GM21526 (cell line): ENCODE measurements around the gene LDLRAD4.

ENCODE experiments used
- ATAC-seq: cut with Tn5 transposase; IDR thresholded peaks from one replicate; pipeline ENCODE4 v1.9.1; 2021; ENCODE audit warnings: moderate library complexity; ENCODE audit not compliant: unreplicated experiment, low FRiP score

The LDLRAD4 gene

GRCh38 chr18:13553449-13553848, 334.9 kb downstream of the LDLRAD4 start:
- ATAC-seq: no peak

GRCh38 chr18:13555192-13555591, 336.6 kb downstream of the LDLRAD4 start:
- ATAC-seq: no peak

GRCh38 chr18:13555865-13556264, 337.3 kb downstream of the LDLRAD4 start:
- ATAC-seq: no peak

GRCh38 chr18:13556502-13556901, 337.9 kb downstream of the LDLRAD4 start:
- no peak for ATAC-seq

DNA sequence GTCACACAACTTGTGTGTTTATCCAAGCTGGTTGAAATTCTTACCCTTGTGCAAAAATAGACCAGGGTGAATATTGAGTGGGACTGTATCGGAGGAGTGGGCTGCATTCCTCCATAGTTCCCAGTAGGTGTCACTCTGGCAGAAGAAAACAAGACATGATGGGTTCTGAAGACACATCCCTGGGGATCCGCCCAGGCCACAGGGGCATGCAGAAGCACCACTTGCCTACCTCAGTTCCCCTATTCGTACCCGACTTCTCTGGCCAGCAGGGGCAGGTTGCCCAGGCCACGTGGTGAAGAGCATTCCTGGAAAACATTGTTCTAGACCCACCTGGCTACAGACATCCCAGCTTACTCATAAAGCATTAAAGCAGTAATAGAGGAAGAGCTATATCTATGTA, 339.6 kb downstream of the LDLRAD4 start:
- ATAC-seq: no peak

DNA sequence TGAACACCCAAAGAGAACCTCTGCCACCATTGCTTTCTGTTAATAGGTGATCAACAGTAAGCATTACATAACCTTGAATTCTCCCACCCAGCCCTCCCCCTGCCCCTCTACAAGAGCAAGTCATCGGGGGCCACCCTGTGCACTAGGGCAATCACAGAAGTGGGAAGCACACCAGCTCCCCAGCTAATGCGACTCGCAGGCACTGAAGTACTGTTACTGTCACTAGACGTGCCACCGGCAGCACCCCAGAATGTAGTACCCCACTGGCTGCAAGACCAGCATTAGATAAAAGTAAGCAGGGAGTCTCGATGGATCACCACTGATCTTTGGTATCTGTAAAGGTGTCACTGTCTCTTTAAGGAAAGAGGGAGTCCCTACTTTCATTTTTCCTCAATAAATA, 340.2 kb downstream of the LDLRAD4 start:
- ATAC-seq: no peak

- no peak for ATAC-seq
Observed at GRCh38 chr18:13559754-13560153, 341.2 kb downstream of the LDLRAD4 start.

- no peak for ATAC-seq
Observed at GRCh38 chr18:13560306-13560705, 341.7 kb downstream of the LDLRAD4 start.

DNA sequence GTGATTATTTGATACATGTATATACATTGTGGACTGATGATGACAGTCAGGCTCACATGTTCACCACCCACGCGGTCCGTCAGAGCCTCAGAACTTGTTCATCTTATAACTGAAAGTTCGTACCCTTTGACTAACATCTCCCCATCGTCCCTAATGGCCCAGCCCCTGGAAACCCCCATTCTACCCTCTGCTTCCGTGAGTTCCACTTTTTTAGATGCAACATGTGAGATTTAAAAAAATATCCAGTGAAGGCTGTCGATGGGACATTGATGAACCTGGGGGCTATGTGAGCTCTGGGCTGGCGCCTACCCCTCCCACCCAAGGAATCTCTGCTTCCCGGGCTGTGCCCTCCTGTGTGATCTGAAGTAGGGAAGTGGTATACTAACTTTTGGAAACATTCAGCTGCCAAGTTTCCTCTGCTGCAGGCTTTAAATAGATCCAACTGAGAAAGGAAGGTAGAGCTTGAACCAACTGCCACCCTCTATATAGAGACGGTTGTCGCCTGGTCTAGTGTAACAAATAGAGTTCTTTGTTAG, 344.0 kb downstream of the LDLRAD4 start:
- peak; percentile 51 for ATAC-seq

- no peak for ATAC-seq
Observed at GRCh38 chr18:13563390-13563805, 344.8 kb downstream of the LDLRAD4 start.

DNA sequence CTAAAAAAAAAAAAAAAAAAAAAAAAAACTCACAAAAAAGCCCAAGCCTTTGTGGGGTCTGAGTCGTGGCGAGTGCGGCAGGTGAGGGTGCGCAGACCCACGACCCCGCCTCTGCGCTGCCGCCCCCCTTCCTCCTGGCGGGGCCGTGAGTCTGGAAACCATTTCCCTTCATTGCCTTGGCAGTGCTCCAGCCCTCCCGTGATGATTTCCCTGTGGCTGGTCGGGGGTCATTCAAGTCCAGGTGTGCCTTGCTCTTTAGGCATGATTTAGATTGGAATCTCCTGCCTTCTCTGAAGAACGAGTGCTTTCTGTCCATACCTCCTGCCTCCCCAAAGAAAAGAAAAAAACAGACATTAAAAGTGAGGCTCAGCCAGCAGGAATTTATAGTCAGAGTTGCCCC, 346.0 kb downstream of the LDLRAD4 start:
- no peak for ATAC-seq

- no peak for ATAC-seq
Observed at GRCh38 chr18:13565228-13565627, 346.7 kb downstream of the LDLRAD4 start.

DNA sequence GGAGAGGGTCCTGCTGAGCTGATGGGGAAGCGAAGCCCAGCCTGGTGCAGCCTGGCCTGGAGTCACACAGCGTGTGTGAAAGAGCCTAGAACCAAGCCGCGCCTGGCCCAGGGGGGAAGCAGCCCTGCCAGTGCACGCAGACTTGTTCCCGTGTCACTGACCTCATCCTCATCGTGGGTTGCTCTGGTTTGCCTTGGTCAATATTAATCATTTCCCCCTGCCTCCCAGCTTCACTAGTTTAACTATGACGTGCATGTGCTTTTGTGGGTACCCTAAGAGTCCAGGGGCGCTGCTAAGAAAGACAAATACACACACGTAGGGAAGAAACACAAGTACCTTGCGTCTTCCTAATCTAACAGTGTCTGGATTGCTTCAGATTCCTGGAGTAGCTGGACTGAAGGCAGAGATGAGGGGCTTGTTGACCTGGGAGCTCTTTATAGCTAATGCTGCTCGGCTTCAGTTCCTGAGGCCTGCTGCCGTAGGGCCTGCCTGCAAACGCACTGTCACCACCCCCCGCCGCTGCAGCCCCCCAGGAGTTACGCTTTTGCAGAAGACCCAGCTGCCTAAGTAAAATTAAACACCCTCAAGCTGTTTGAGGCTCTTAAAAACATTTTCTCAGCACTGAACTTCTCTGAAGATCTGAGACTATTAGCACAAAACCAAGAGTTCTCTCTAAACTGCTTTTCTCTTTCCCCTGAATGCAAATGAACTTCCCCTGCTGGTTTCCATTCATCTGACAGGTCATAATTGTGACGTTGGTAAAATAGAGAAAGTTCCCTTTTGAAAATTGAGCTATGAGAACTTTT, 348.6 kb downstream of the LDLRAD4 start:
- peak; percentile 54 for ATAC-seq

- ATAC-seq: peak; percentile 54
Observed at GRCh38 chr18:13568443-13569392, 350.2 kb downstream of the LDLRAD4 start.

DNA sequence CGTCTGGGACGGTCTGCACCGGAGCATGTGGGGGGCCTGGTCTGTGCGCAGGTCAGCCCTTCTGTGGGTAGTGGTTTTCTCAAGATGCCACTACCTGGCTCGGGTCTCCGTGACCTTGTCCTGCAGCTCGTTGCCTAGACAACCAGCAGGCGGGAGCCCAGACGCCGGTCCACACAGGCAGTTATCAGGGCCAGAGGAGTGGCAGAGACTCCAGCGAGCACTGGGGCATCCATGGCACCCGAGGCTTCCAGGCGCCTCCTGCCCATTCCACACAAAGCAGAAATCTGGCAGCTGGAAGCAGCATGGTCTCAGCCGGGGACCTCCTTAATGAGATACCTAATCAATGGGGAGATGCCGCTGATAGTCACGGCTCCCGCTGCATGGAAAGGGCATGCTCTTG, 351.7 kb downstream of the LDLRAD4 start:
- no peak for ATAC-seq

GRCh38 chr18:13570856-13571495, 352.4 kb downstream of the LDLRAD4 start:
- no peak for ATAC-seq

- no peak for ATAC-seq
Observed at GRCh38 chr18:13572148-13572547, 353.6 kb downstream of the LDLRAD4 start.

DNA sequence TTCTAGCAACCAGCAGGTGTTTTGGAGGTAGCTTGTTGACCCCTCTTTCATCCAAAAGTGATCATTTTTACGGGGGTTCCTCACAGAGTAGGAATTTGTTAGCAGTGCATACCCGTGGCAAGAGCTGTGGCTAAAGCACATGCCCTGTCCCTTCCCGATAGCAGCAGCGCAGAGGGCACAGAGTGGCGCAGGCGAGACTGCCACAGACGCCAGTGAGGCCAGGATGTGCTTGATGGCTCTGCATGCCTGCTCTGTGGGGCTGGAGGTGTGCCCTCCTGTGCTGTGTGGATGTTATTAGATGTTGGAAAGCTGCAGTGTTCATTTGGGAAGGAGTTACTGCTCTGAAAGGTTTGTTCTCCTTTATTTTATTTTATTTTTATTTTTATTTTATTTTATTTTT, 354.2 kb downstream of the LDLRAD4 start:
- no peak for ATAC-seq

DNA sequence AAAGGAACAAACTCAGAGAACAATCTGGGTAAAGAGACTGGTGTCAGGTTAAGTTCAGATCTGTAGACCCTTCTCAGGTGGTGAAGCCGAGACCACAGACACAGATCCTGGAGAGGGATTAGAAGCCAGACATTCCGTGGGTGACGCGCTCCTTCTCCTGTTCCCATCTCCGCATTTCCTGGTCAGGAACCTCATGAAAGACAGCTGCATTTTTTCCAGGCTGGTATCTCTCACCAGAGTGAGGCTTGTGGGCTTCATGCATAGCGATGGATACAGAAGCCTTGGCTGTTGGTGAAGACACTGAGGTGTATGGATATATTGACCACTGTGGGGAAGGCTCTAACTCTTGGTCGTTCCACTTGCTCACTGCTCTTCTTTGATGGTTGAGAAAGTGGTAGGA, 355.2 kb downstream of the LDLRAD4 start:
- ATAC-seq: no peak

GRCh38 chr18:13574355-13574754, 355.8 kb downstream of the LDLRAD4 start:
- ATAC-seq: no peak

- ATAC-seq: no peak
Observed at GRCh38 chr18:13574761-13575160, 356.2 kb downstream of the LDLRAD4 start.
